WTC11 (cell line): ENCODE data around the gene SLC17A9. TPM values are rescaled to one million over a fixed set of nuclear protein-coding genes. Genes with fewer than 3 reads are reported as not detected.
A peak's percentile ranks its signal among the peaks of the same experiment; 100 is the strongest.

ENCODE experiments used
- ATAC-seq: fragments of 200-7000 bp; cut with Tn5 transposase; 2 replicates; pipeline ENCODE4 v1.10.0; 2021; ENCODE audit warnings: mild to moderate bottlenecking, moderate library complexity
- CTCF ChIA-PET: fragments of 300-600 bp; sonication (Branson Sonifier 250); formaldehyde crosslinking; loops from one replicate; lab custom pipeline; 2021; ENCODE audit warnings: antibody characterized with exemption; lab: Charles Lee
- POLR2A ChIA-PET: fragments of 350-600 bp; sonication (Branson Sonifier 250); formaldehyde crosslinking; loops from one replicate; lab custom pipeline; 2021; ENCODE audit warnings: antibody characterized with exemption; lab: Charles Lee
- DNase-seq: peaks from one replicate; pipeline ENCODE4 v3.0.0; 2021; ENCODE audit warnings: low spot score
- H3K27ac Mint-ChIP-seq: 2 replicates; pipeline ENCODE4 v1.8.0; 2021; ENCODE audit warnings: mixed read lengths
- H3K27me3 Mint-ChIP-seq: 2 replicates; pipeline ENCODE4 v1.8.0; 2021; ENCODE audit warnings: low read depth, mild to moderate bottlenecking, moderate library complexity, mixed read lengths
- H3K36me3 Mint-ChIP-seq: 2 replicates; pipeline ENCODE4 v1.8.0; 2021; ENCODE audit warnings: mixed read lengths
- H3K4me1 Mint-ChIP-seq: 2 replicates; pipeline ENCODE4 v1.8.0; 2022; ENCODE audit warnings: mixed read lengths
- H3K4me3 Mint-ChIP-seq: 2 replicates; pipeline ENCODE4 v1.8.0; 2021; ENCODE audit warnings: mild to moderate bottlenecking, moderate library complexity, mixed read lengths
- H3K9me3 Mint-ChIP-seq: 2 replicates; pipeline ENCODE4 v1.8.0; 2021; ENCODE audit warnings: mixed read lengths
- ATF6 ChIP-seq: sonication (generic); formaldehyde crosslinking; IDR thresholded peaks from 2 replicates; pipeline ENCODE4 v1.8.1; 2023; ENCODE audit warnings: mild to moderate bottlenecking, missing genetic modification reagents
- FOXP4 ChIP-seq: sonication (generic); formaldehyde crosslinking; IDR thresholded peaks from 2 replicates; pipeline ENCODE4 v1.8.0; 2022; ENCODE audit warnings: mild to moderate bottlenecking, missing genetic modification reagents
- GABPB1 ChIP-seq: sonication (generic); formaldehyde crosslinking; IDR thresholded peaks from 2 replicates; pipeline ENCODE4 v1.8.1; 2023; ENCODE audit warnings: mild to moderate bottlenecking, missing genetic modification reagents
- HMGA2 ChIP-seq: fragments of 250-450 bp; sonication (Bioruptor Pico); IDR thresholded peaks from 2 replicates; pipeline ENCODE4 v1.4.0; 2021; ENCODE audit warnings: mild to moderate bottlenecking, moderate library complexity
- MXD4 ChIP-seq: fragments of 250-450 bp; sonication (Bioruptor Pico); IDR thresholded peaks from 2 replicates; pipeline ENCODE4 v1.8.0; 2021; ENCODE audit warnings: mild to moderate bottlenecking, moderate library complexity, borderline replicate concordance
- MYBL2 ChIP-seq: sonication (generic); formaldehyde crosslinking; IDR thresholded peaks from 2 replicates; pipeline ENCODE4 v1.8.1; 2023; ENCODE audit warnings: mild to moderate bottlenecking, moderate library complexity, missing genetic modification reagents
- NFE2L1 ChIP-seq: sonication (generic); formaldehyde crosslinking; IDR thresholded peaks from 2 replicates; pipeline ENCODE4 v1.8.1; 2023; ENCODE audit warnings: missing genetic modification reagents
- RORB ChIP-seq: fragments of 250-450 bp; sonication (Bioruptor Pico); IDR thresholded peaks from 2 replicates; pipeline ENCODE4 v1.9.0; 2021; ENCODE audit warnings: mild to moderate bottlenecking
- SMAD4 ChIP-seq: sonication (generic); formaldehyde crosslinking; IDR thresholded peaks from 2 replicates; pipeline ENCODE4 v1.8.0; 2022; ENCODE audit warnings: mild to moderate bottlenecking, missing genetic modification reagents
- SOX15 ChIP-seq: fragments of 250-450 bp; sonication (Bioruptor Pico); IDR thresholded peaks from 2 replicates; pipeline ENCODE4 v1.9.0; 2021; ENCODE audit warnings: mild to moderate bottlenecking
- ZMAT4 ChIP-seq: fragments of 250-450 bp; sonication (Bioruptor Pico); IDR thresholded peaks from 2 replicates; pipeline ENCODE4 v1.9.0; 2021; ENCODE audit warnings: mild to moderate bottlenecking
- ZNF423 ChIP-seq: fragments of 250-450 bp; sonication (Bioruptor Pico); IDR thresholded peaks from 2 replicates; pipeline ENCODE4 v2.1.2; 2022; ENCODE audit warnings: mild to moderate bottlenecking, moderate library complexity
- ZNF425 ChIP-seq: fragments of 250-450 bp; sonication (Bioruptor Pico); conservative IDR thresholded peaks from 2 replicates; pipeline ENCODE4 v1.9.0; 2021; ENCODE audit warnings: mild to moderate bottlenecking
- ZNF532 ChIP-seq: fragments of 250-450 bp; sonication (Bioruptor Pico); IDR thresholded peaks from 2 replicates; pipeline ENCODE4 v1.9.0; 2021; ENCODE audit warnings: mild to moderate bottlenecking, borderline replicate concordance
- total RNA-seq: library from RNA; stranded (reverse); gene quantifications from 3 replicates; pipeline ENCODE4 v1.2.3, GENCODE V29; 2021

The SLC17A9 gene
- total RNA-seq, 1 experiment from 2014 or later: 41.7 TPM

- CTCF ChIA-PET: interaction anchor here (1.4 to 2.2 kb wide), 4 partner anchors 10 to 48 kb away, joined by 3 to 10 read pairs (median 6); no protein-coding TSS in a partner anchor
- TF ChIP-seq NFE2L1 (CRISPR knock-in tag) (no peak), GABPB1 (CRISPR knock-in tag) (peak; percentile 45)
- peaks cover 62% of the 10 kb centered on the region for H3K4me1 Mint-ChIP-seq
- no peaks in the 10 kb centered on the region for H3K36me3 Mint-ChIP-seq
- peak overlapping the region; percentile 95 for H3K4me3 Mint-ChIP-seq
- DNase-seq (no peak), ATAC-seq (no peak)
- no peaks in the 10 kb centered on the region; the same call in 1 of the 2 replicates for H3K27me3 Mint-ChIP-seq
- no peaks in the 10 kb centered on the region for H3K9me3 Mint-ChIP-seq
- peak overlapping the region; percentile 96 for H3K27ac Mint-ChIP-seq
- POLR2A ChIA-PET: interaction anchor here (0.9 to 6.2 kb wide), 2 partner anchors 10 to 12 kb away, joined by 3 to 53 read pairs; partner anchors contain the start of gene GID8
Observed at GRCh38 chr20:62924442-62925075, 27.9 kb upstream of the SLC17A9 start.

GRCh38 chr20:62925076-62925419 is 27.5 kb upstream of the SLC17A9 start:
- Mint-ChIP-seq H3K4me3 (peak overlapping the region; percentile 95), H3K4me1 (peaks cover 62% of the 10 kb centered on the region), H3K27me3 (no peaks in the 10 kb centered on the region; the same call in 1 of the 2 replicates), H3K36me3 (no peaks in the 10 kb centered on the region), H3K9me3 (no peaks in the 10 kb centered on the region), H3K27ac (peak overlapping the region; percentile 96)
- TF ChIP-seq ZMAT4 (CRISPR knock-in tag): no peak
- no peak for TF ChIP-seq HMGA2 (CRISPR knock-in tag)
- no peak for TF ChIP-seq ZNF425 (CRISPR knock-in tag)
- no peak for TF ChIP-seq FOXP4 (CRISPR knock-in tag)
- TF ChIP-seq MYBL2 (CRISPR knock-in tag): no peak
- TF ChIP-seq SOX15 (CRISPR knock-in tag): no peak
- TF ChIP-seq GABPB1 (CRISPR knock-in tag): no peak
- no peak for TF ChIP-seq SMAD4 (CRISPR knock-in tag)
- TF ChIP-seq ZNF532 (CRISPR knock-in tag): no peak
- TF ChIP-seq MXD4 (CRISPR knock-in tag): no peak
- TF ChIP-seq RORB: no peak
- TF ChIP-seq ZNF423 (CRISPR knock-in tag): no peak
- TF ChIP-seq ATF6 (CRISPR knock-in tag): no peak
- ChIA-PET CTCF (interaction anchor here (1.4 to 2.2 kb wide), 4 partner anchors 10 to 48 kb away, joined by 3 to 10 read pairs (median 6); no protein-coding TSS in a partner anchor), POLR2A (interaction anchor here (0.9 to 6.2 kb wide), 2 partner anchors 10 to 12 kb away, joined by 3 to 53 read pairs; partner anchors contain the start of gene GID8)
- no peak for ATAC-seq
- no peak for DNase-seq
